Stimulated activated naive CD8-positive, alpha-beta T cell treated with anti-CD3 and anti-CD28 coated beads, Interleukin-15, Interleukin-2, amounts not matched to agents 100 U/mL and 50 U/mL, for 24 hours (primary cell): ENCODE measurements around the gene ALDH3B1.

ENCODE experiments used
- ATAC-seq: fragments of 150-1000 bp; cut with Tn5 transposase; one replicate; pipeline ENCODE4 v1.10.0; 2021
- DNase-seq: peaks from one replicate; pipeline ENCODE4 v3.0.0; 2021

The ALDH3B1 gene

DNA sequence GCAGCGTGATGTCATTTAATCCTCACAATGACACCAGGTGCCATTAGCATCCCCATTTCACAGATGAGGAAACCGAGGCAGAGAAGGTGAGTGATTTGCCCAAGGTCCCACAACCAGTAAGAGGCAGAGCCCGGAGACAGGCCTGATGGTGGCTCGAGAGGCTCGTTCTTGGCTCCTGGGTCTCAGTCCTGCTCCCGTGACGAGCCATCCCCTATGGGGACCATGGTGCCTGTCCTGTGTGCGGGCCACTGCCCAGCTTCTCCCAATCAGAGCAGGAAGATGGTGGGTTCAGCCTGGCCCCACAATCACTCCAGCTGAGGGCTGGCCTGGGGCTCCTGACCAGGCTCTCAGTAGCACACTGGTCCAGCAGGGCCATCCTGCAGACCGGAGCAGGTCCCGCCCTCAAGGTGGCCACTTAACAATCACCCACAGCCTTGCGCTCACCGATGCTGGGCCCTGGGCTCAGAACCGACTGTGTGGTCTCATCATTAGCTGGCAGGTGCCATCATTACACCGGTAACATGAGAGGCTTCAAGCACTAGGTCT lies 3.6 kb downstream of the ALDH3B1 start:
- ATAC-seq (no peak), DNase-seq (no peak)

GRCh38 chr11:68014157-68014946 lies 4.2 kb downstream of the ALDH3B1 start:
- ATAC-seq (peak; percentile 29), DNase-seq (no peak)

DNA sequence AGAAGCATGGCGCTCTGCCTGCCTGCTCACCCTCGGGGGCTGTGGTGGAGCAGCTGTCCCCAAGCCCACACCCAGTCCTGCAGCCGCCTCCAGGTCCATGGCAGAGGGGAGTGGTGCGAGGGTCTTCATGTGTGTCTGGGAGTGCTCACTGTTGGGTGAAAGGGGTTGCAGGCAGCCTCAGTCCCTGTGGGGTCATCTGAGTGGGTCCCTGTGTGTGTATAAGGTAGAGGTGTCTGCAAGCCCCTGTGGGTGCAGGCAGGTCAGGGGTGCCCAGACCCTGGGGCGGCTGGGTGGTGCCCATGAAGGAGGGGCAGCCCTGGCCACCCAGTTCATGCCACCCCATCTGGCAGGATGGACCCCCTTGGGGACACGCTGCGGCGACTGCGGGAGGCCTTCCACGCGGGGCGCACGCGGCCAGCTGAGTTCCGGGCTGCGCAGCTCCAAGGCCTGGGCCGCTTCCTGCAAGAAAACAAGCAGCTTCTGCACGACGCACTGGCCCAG lies 4.9 kb downstream of the ALDH3B1 start:
- ATAC-seq (no peak), DNase-seq (no peak)

DNA sequence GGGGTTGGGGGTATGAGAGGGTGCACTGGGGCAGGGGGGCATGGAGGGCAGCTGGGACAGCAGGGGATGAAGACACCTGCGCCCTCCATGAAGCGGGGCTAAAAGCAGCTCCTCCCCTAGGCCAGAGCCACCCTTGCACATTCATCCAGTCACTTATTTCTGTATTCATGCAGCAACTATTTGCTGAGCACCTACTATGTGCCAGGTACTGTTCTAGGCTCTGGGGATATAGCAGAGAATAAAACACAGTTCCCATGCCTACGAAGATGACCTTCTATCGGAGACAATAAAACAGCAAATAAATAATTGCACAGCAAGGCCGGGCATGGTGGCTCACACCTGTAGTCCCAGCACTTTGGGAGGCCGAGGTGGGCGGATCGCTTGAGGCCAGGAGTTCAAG lies 5.3 kb downstream of the ALDH3B1 start:
- ATAC-seq, result no peak
- no peak for DNase-seq

DNA sequence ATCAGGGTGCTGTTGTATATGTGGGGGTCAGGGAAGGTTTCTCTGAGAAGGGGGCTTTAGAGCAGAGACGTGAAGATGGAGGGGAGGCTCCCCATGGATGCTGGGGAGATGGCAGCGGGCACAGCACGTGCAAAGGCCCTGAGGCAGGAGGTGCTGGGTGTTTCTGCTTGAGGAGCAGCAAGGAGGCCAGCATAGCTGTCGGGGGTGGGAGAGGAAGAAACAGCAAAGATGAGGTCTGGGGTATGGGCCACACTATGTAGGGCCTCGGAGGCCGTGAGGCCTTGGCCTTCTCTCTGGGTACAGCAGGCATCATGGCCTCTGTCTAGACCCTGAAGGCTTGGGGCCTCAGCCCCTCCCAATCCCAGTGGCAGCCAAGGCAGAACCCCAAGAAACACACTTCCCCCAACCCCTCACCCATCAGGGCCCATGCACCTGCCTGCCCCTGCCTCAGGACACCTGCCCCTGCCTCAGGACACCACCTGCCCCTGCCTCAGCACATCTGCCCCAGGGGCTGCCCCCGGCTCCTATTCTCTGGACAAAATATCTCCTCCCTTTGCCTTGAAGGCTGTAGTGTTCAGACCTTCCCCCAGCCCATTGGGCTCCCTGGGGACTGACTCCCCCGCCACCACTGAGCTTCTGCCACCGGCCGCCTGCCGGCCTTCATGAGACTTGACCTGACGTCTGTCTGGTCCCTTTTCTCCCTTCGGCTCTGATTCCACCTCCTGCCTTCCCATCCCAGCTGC lies 6.2 kb downstream of the ALDH3B1 start:
- DNase-seq, result no peak
- no peak for ATAC-seq

DNA sequence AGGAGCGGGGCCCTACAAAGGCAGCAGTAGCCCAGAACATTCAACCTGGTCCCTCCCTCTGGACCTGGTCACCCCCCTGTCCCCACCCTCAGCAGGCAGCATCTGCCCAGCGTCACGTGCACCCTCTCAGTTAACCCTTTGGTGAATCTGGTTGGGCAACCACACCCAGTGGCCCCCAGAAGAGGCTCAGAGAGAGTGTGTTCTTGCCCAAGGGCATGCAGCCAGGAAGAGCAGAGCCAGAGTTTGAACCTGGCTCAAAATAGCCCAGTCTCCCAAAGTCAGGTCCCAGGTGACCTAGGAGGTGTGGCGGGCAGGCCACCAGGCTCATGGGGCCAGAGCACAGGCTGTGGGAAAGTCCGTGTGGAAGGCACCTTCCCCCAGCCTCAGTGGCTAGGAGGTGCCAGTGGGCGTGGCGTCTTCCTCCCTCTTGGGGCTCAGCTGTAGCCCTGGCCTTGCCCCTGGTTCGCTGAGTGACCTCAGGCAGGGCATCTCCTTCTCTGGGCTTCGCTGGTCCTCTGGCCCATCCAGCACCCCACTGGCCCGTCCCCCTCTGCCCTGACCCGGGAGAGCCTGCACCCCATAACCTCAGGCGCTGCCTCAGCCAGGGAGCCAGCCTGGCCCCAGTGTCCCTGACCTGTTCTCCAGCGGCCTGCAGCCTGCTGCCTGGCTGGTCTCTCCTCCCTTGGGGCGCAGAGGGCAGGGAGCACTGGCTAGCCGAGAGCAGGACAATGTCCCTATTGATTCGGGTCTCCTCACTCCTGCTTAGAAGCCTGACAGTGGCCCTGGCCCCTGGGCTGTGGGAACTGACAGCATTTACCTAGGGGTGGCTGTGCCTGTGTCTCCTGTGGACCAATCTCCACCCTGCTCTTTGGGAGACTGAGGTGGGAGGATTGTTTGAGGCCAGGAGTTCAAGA lies 7.0 kb downstream of the ALDH3B1 start:
- ATAC-seq (no peak), DNase-seq (no peak)

GRCh38 chr11:68017980-68018729 lies 8.0 kb downstream of the ALDH3B1 start:
- no peak for ATAC-seq
- DNase-seq, result no peak

- ATAC-seq (no peak), DNase-seq (no peak)
These were observed 8.6 kb downstream of the ALDH3B1 start for GRCh38 chr11:68018730-68019190.

DNA sequence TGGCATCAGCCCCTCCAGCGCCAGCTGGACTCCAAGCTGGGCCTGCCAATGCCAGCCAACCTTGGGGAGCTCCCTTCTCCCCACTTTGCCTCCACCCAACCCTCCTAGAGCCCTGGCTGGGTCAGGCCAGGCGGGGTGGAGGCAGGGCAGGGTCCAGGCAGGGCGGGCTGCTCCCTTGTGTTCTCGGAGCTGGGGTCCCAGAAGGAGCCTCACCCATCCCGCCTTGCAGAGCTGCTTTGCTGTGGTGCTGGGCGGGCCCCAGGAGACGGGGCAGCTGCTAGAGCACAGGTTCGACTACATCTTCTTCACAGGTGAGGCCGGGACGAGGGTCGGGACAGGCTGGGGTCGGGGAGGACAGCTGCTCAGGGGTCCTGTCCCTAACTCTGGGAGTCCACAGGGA lies 9.4 kb downstream of the ALDH3B1 start:
- ATAC-seq, result no peak

GRCh38 chr11:68020575-68020974 lies 10.4 kb downstream of the ALDH3B1 start:
- ATAC-seq (no peak), DNase-seq (no peak)

More for the DNA sequence above, 9.4 kb downstream of the ALDH3B1 start:
- DNase-seq, result no peak

DNA sequence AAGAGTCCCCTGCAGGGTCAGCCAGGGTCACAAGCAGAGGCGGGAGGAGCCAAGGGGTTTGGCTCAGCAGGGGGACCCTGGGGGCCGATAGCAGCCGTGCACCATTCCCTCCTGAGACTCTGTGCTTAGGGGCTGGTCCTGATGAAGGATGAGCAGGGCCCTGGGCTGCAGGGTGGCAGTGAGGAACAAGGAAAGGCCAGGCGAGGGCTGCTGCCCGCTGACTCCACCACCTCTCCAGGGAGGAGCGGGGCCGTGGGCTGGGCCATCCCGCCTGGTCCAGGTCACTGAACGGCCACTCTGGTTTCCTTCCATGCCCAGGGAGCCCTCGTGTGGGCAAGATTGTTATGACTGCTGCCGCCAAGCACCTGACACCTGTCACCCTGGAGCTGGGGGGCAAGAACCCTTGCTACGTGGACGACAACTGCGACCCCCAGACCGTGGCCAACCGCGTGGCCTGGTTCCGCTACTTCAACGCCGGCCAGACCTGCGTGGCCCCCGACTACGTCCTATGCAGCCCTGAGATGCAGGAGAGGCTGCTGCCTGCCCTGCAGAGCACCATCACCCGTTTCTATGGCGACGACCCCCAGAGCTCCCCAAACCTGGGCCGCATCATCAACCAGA lies 11.2 kb downstream of the ALDH3B1 start:
- no peak for ATAC-seq
- DNase-seq, result no peak

GRCh38 chr11:68022531-68022930 lies 12.4 kb downstream of the ALDH3B1 start:
- DNase-seq (no peak), ATAC-seq (no peak)

DNA sequence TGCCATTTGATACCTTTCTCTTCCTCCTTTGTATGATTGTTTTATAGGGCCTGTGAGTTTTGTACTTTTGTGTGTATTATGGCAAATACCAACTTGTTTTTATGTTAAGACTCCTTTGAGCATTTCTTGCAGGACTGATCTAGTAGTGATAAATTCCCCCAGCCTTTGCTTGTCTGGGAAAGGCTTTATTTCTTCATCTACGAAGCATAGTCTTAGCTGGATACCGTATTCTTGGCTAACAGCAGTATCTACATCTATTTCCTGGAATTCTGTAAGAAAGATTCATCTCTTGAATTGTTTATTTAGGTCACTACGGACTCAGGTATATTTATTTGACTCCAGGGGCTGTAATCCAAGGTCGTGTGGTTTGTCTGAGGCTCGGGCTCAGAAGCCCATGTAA lies 14.4 kb downstream of the ALDH3B1 start:
- ATAC-seq (no peak), DNase-seq (no peak)

DNA sequence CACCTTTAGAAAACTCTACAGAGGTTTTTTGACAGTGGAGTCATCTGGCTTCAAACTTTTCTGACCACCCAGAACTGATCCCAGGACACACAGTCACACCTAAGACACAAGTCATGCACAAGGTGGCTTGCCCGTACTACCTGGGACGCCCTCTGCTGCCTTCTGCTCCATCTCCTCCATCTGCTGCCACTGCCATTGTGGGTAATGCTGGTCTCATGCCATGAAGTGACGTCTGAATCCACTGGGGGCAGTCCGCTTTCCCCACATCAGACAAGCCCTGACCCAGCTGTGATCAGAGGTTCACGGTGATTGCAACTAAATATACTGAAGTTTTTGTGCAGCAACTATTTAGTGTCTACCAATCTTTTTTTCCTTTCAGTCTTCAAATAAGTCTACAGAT lies 14.9 kb downstream of the ALDH3B1 start:
- ATAC-seq (no peak), DNase-seq (no peak)

DNA sequence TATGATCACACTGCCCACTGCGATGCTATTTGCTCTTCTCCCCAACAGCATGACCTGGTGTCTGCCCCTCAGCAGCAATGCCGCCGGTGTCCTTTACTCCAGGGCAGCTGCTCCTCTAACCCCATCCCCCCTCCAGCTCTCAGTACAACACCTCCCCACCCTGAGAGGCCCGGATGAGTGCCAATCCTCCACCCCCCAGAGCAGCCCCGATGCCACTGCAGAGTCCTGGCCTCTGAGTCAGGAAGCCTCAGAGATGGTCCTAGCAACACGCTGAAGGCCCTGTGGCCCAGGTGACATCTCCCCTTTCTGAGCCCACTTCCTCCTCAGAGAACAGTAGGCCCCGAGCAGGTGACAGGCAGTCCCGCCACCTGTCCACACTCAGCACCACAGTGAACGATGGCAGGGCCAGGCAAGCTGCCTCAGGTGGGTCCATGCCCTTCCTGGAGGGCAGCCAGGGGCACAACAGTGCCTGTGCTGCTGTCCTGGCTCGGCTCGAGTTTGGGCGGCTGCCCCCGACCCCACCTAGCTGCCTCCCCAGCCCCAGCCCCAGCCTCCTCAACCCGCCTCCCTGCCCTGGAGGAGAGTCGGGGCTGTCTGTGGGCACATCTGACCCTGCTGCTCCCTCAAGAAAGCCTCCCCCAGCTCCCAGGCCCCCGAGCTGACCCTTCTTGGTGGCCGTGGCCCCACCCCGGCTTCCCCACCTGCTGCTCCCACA lies 16.4 kb downstream of the ALDH3B1 start:
- no peak for ATAC-seq
- DNase-seq, result no peak

GRCh38 chr11:68027667-68028066 lies 17.5 kb downstream of the ALDH3B1 start:
- ATAC-seq (no peak), DNase-seq (no peak)

GRCh38 chr11:68028802-68029545 lies 18.8 kb downstream of the ALDH3B1 start:
- ATAC-seq (no peak), DNase-seq (no peak)

DNA sequence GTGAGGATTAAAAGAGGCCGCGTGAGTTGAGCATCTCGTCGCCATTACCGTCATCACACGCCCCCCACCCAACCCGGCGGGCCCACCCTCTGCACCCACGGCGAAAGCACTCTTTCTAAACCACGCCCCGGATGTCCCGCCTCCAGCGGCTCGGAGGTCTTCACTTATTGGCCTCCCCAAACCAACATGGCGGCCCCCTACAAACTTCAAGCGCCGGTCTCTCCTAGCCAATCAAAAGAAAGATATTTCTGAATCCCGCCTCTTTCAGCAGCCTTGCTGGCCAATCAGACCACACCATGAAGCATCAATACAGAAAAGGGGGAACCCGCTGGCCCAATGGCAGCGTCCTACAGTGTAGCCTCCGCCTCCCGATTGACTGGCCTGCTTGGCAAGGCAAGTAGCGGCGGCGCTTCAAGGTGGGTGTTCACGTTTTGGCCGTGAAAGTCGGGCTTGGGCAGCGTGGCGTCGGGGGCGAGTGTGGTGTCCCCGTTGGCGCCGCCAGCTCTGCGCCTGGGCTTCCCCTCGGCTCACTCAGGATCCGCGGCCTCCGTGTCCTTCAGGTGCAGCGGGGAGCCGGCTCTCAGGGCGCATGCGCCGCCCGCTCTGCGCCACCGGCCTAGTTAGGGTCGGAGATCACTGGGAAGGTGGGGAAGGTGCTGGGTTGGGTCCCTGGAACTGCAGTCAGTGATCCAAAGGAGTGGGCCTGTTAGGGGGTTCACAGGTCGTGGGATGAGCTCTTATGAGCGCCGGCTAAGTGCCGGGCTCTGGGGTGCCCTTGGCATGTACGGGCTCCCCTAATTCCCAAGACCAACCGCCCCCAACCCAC lies 20.4 kb downstream of the ALDH3B1 start, which contains the start of gene NDUFS8:
Gene NDUFS8, plus strand, starts transcription at position 364 of the 826 bp plus-strand sequence. CDS start 1,471 bp downstream, outside the sequence.
- DNase-seq, result peak; percentile 97
- peak; percentile 95 for ATAC-seq
